ENCODE results near the gene ANO5.

ANO5 gene

DNA sequence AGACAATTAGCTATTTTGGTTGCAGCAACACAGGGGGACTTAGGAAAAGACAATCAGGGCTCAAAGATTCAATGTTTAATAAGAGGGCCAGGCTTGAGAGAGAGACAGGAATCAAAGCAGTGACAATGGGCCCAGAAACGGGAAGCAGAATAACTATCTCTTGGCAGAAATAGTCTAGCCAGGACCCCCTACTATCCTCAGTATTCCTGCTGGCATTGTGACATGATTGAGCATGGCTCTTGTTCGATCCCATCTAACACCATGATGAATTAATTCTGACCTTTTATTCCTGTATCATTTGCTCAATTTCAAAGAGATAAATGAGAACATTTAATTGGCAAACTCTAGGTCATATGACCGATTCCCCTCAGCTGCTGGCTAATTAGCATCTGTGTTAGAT lies 12.8 kb upstream of the ANO5 start:
- no peaks in the 10 kb centered on the region for H3K9me3 ChIP-seq (ENCODE audit: insufficient read depth, low read length)
- no peak overlapping the region for H3K4me3 ChIP-seq (ENCODE audit: insufficient read depth, low read length, poor library complexity, severe bottlenecking)
- no peaks in the 10 kb centered on the region for H3F3A ChIP-seq (ENCODE audit: insufficient read depth)
- no peak overlapping the region for H3K27ac ChIP-seq (ENCODE audit: low read depth, low read length)
- no peaks in the 10 kb centered on the region for H3K79me2 ChIP-seq (ENCODE audit: insufficient read depth, low read length)
- H3K4me2 ChIP-seq (ENCODE audit: low read depth, low read length, poor library complexity, severe bottlenecking): no peak overlapping the region
- no peaks in the 10 kb centered on the region for H4K20me1 ChIP-seq (ENCODE audit: low read depth, low read length)
- TF ChIP-seq EZH2phosphoT487 (conservative IDR thresholded peaks at IDR 0.05; ENCODE audit: low read length) (no peak), CTCF (IDR thresholded peaks at IDR 0.05; ENCODE audit: insufficient read depth, low read length, poor library complexity, severe bottlenecking) (no peak)
- H3K9ac ChIP-seq (ENCODE audit: low read length): no peak overlapping the region
- H3K27me3 ChIP-seq (ENCODE audit: low read length): no peaks in the 10 kb centered on the region
- no peak overlapping the region for H2AFZ ChIP-seq (ENCODE audit: low read depth, low read length, severe bottlenecking)
- no peaks in the 10 kb centered on the region; the same call in 1 of the 2 replicates for H3K9me2 ChIP-seq (replicated peaks; ENCODE audit: insufficient read depth, low read length)
- no peaks in the 10 kb centered on the region for H3K36me3 ChIP-seq (ENCODE audit: low read length)

GRCh38 chr11:22189660-22190059 lies 3.2 kb upstream of the ANO5 start:
- no peak overlapping the region for H3K9ac ChIP-seq (ENCODE audit: low read length)
- TF ChIP-seq EZH2phosphoT487 (conservative IDR thresholded peaks at IDR 0.05; ENCODE audit: low read length) (no peak), CTCF (IDR thresholded peaks at IDR 0.05; ENCODE audit: insufficient read depth, low read length, poor library complexity, severe bottlenecking) (no peak)
- H3K4me2 ChIP-seq (ENCODE audit: low read depth, low read length, poor library complexity, severe bottlenecking): no peak overlapping the region
- H3K27me3 ChIP-seq (ENCODE audit: low read length): no peaks in the 10 kb centered on the region
- H3F3A ChIP-seq (ENCODE audit: insufficient read depth): no peaks in the 10 kb centered on the region
- no peaks in the 10 kb centered on the region for H4K20me1 ChIP-seq (ENCODE audit: low read depth, low read length)
- H2AFZ ChIP-seq (ENCODE audit: low read depth, low read length, severe bottlenecking): no peak overlapping the region
- no peaks in the 10 kb centered on the region for H3K9me3 ChIP-seq (ENCODE audit: insufficient read depth, low read length)
- no peak overlapping the region for H3K27ac ChIP-seq (ENCODE audit: low read depth, low read length)
- H3K36me3 ChIP-seq (ENCODE audit: low read length): no peaks in the 10 kb centered on the region
- no peaks in the 10 kb centered on the region for H3K9me2 ChIP-seq (replicated peaks; ENCODE audit: insufficient read depth, low read length)
- no peaks in the 10 kb centered on the region for H3K79me2 ChIP-seq (ENCODE audit: insufficient read depth, low read length)
- H3K4me3 ChIP-seq (ENCODE audit: insufficient read depth, low read length, poor library complexity, severe bottlenecking): no peak overlapping the region

GRCh38 chr11:22190827-22191463 lies 1.9 kb upstream of the ANO5 start:
- H2AFZ ChIP-seq (ENCODE audit: low read depth, low read length, severe bottlenecking): no peak overlapping the region

More at GRCh38 chr11:22190827-22191463, 1.9 kb upstream of the ANO5 start:
- no peak overlapping the region for H3K4me3 ChIP-seq (ENCODE audit: insufficient read depth, low read length, poor library complexity, severe bottlenecking)
- no peaks in the 10 kb centered on the region for H3K79me2 ChIP-seq (ENCODE audit: insufficient read depth, low read length)
- no peaks in the 10 kb centered on the region for H3K9me3 ChIP-seq (ENCODE audit: insufficient read depth, low read length)
- H3K27ac ChIP-seq (ENCODE audit: low read depth, low read length): no peak overlapping the region
- H3K9ac ChIP-seq (ENCODE audit: low read length): no peak overlapping the region
- no peaks in the 10 kb centered on the region for H3K9me2 ChIP-seq (replicated peaks; ENCODE audit: insufficient read depth, low read length)
- no peaks in the 10 kb centered on the region for H4K20me1 ChIP-seq (ENCODE audit: low read depth, low read length)
- no peaks in the 10 kb centered on the region for H3K27me3 ChIP-seq (ENCODE audit: low read length)
- no peaks in the 10 kb centered on the region for H3F3A ChIP-seq (ENCODE audit: insufficient read depth)
- no peak overlapping the region for H3K4me2 ChIP-seq (ENCODE audit: low read depth, low read length, poor library complexity, severe bottlenecking)
- H3K36me3 ChIP-seq (ENCODE audit: low read length): no peaks in the 10 kb centered on the region
- no peak for TF ChIP-seq CTCF (IDR thresholded peaks at IDR 0.05; ENCODE audit: insufficient read depth, low read length, poor library complexity, severe bottlenecking)
- no peak for TF ChIP-seq EZH2phosphoT487 (conservative IDR thresholded peaks at IDR 0.05; ENCODE audit: low read length)

All from SU-DHL-6 (cell line).